PFSK-1 (cell line): ENCODE measurements around the gene ATP7B.

Experiments
- FOXP2 ChIP-seq: optimal IDR thresholded peaks from 2 replicates; pipeline ENCODE3; 2011; ENCODE audit warnings: borderline replicate concordance, control low read depth, inconsistent platforms; ENCODE audit not compliant: insufficient read depth; ENCODE audit errors: extremely low read length, extremely low read depth
- POLR2AphosphoS5 ChIP-seq: IDR thresholded peaks from 2 replicates; pipeline ENCODE4 v1.6.1; 2012; ENCODE audit warnings: low read depth, mild to moderate bottlenecking, control low read depth, low read length, moderate library complexity
- SIN3A ChIP-seq: IDR thresholded peaks from 2 replicates; pipeline ENCODE4 v1.6.1; 2012; ENCODE audit warnings: mild to moderate bottlenecking, low read length, moderate library complexity, borderline replicate concordance; ENCODE audit not compliant: insufficient read depth
- TF ChIP-seq, protein P1 (sequence below), 2 experiments: IDR thresholded peaks; 2 replicates each; pipeline versions ENCODE4 v1.6.1 to v1.8.0; 2011 to 2012; ENCODE audit warnings: low read depth in 2 of 2, low read length in 2 of 2, control low read depth in 1 of 2, inconsistent platforms in 1 of 2, mild to moderate bottlenecking in 1 of 2, moderate library complexity in 1 of 2; ENCODE audit not compliant: insufficient read depth in 1 of 2

DNA sequence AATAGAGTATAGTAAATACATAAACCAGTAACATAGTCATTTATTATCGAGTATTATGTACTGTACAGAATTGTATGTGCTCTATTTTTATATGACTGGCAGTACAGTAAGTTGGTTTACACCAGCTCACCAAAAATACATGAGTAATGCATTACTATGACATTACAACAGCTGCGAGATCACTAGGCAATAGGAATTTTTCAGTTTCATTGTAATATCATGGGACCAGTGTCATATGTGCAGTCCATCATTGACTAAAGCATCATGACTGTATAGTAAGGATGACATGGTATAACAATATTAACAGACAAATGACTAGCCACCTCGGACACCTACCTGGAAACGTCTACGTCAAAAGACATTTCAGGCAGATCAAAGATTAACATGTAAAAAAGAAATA, 33.6 kb downstream of the ATP7B start:
- TF ChIP-seq POLR2AphosphoS5, result no peak
- TF ChIP-seq, protein P1, sequence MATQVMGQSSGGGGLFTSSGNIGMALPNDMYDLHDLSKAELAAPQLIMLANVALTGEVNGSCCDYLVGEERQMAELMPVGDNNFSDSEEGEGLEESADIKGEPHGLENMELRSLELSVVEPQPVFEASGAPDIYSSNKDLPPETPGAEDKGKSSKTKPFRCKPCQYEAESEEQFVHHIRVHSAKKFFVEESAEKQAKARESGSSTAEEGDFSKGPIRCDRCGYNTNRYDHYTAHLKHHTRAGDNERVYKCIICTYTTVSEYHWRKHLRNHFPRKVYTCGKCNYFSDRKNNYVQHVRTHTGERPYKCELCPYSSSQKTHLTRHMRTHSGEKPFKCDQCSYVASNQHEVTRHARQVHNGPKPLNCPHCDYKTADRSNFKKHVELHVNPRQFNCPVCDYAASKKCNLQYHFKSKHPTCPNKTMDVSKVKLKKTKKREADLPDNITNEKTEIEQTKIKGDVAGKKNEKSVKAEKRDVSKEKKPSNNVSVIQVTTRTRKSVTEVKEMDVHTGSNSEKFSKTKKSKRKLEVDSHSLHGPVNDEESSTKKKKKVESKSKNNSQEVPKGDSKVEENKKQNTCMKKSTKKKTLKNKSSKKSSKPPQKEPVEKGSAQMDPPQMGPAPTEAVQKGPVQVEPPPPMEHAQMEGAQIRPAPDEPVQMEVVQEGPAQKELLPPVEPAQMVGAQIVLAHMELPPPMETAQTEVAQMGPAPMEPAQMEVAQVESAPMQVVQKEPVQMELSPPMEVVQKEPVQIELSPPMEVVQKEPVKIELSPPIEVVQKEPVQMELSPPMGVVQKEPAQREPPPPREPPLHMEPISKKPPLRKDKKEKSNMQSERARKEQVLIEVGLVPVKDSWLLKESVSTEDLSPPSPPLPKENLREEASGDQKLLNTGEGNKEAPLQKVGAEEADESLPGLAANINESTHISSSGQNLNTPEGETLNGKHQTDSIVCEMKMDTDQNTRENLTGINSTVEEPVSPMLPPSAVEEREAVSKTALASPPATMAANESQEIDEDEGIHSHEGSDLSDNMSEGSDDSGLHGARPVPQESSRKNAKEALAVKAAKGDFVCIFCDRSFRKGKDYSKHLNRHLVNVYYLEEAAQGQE (IDR thresholded peaks at IDR 0.05; ENCODE audit: insufficient read depth in 1 of 2, low read depth in 2 of 2, low read length in 2 of 2), result no peak
- TF ChIP-seq FOXP2, result no peak
- no peak for TF ChIP-seq SIN3A
